Tongue (tissue), 2 donors: ENCODE measurements around the gene RAB40A. TPM values are rescaled to one million over a fixed set of nuclear protein-coding genes. Genes with fewer than 3 reads are reported as not detected.
A peak's percentile ranks its signal among the peaks of the same experiment; 100 is the strongest.
"Not testable (repeated sequence)": the region's sequence is repeated elsewhere in the genome, so short reads cannot be mapped to it uniquely, and the experiment has no call there.

ENCODE experiments used
- DNase-seq: peaks from one replicate; pipeline ENCODE4 v3.0.0-alpha.2; 2015
- total RNA-seq: library from RNA; depleted of rRNA; stranded (reverse); fragments of >200 nt; gene quantifications from one replicate; pipeline ENCODE4 v1.2.3, GENCODE V29; 2014

RAB40A gene
- total RNA-seq, 1 donor from 2014 or later, result 0.31 TPM

DNA sequence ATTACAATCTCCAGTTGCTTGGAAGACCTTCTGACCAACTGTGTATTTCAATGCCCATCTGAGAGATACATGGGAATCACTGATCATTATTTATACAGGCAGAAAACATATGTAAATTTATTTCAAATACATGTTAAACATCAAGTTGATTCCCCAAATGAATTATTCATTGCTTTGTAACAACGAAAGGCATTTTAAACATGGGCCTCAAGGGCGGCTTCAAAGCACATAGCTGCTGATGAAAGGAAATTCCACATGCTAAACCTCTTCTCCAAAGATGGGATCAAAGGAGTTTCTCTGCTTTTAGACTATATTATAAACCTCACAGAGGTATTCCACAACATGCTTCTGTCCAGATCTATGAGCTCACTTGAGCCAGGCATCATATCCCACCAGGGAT lies 4.3 kb upstream of the RAB40A start:
- DNase-seq, result no peak

- no peak for DNase-seq
Measured at GRCh38 chrX:103520386-103520785, 1.1 kb upstream of the RAB40A start.

DNA sequence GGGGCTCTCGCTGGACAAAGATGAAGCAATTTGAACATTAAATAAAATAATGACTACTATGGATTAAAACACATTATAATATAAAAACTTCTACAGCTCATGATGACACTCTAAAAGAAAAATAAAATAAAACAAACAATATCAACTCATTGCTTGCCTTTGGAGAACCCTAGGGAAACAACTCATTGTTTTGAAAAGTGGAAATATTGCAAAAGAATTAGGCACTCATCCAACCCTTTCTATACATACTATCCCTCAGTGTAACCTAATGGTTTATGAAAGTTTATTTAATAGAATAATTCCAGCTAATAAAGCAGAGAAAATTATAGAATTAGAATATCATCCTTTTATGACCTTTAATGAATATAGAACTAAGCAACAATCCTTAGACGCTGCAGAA lies 718 bp downstream of the RAB40A start:
- DNase-seq, result no peak

- DNase-seq, result no peak
Measured at GRCh38 chrX:103517246-103517645, 2.0 kb downstream of the RAB40A start.

- DNase-seq, result peak; percentile 4
Measured at GRCh38 chrX:103513476-103514108, 5.7 kb downstream of the RAB40A start.

GRCh38 chrX:103513067-103513466 lies 6.2 kb downstream of the RAB40A start:
- no peak for DNase-seq

DNA sequence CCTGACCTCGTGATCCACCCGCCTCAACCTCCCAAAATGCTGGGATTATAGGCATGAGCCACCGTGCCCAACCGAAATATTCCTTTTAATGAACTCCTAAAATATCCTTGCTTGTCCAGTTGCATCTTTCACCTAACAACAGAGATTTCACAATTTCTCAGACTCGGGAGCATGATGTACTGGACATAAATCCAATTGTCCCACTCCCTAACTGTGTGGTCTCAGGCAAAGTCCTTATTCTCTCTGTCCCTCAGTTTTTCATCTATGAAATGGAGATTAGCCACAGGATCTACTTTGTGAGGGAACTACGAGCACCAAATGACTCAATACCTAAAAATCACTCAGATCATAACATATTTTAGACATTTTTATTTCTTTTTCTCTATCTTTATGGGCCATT lies 9.3 kb downstream of the RAB40A start:
- no peak for DNase-seq

DNA sequence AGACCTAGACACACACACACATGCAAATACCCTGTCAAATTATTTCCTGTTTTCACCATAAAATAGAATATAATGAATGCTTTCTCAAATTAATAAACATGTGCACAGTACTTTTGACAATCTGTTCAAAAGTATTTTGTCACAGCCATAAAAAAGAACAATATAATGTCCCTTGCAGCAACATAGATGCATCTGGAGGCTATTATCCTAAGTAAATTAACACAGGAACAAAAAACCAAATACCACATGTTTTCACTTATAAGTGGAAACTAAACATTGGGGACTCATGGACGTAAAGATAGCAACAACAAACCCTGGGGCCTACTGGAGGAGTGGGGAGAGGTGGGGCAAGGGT lies 15.5 kb downstream of the RAB40A start:
- no peak for DNase-seq

DNA sequence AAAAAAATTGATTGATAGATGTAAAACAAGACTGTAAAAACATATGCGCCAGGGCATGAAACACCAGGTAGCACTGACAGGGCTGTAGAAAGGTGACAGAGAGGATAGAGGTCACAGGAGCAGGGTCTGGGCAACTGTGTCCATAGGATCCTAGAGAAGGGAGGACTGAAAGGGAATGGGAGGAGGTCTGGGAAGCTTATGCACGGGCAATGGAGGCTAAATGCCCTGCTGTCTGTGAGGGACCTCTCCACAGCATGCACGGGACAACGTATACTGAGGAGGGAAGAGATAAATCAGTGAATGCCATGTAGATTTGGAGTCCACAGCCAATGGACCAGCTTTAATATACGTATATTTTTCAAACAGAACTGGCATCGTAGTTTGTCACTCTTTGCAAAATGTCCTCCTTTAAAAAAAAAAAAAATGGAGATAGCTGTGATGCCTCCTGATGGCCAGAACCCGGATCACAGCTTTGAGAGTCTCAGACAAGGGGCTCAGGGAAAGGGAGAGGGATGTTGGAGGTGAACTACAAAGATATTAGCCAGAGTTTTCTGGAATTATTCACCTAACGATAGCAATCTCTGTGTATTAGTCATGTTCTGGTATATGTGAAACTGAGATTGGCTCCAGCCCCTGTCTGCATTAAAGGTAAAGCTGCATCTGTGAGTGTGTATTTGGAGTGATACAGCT lies 16.0 kb downstream of the RAB40A start:
- peak; percentile 2 for DNase-seq

- no peak for DNase-seq
Measured at GRCh38 chrX:103498786-103499185, 20.5 kb downstream of the RAB40A start.

- no peak for DNase-seq
Measured at GRCh38 chrX:103495786-103496185, 23.5 kb downstream of the RAB40A start.

- not testable (repeated sequence) for DNase-seq
Measured at GRCh38 chrX:103493578-103493977, 25.7 kb downstream of the RAB40A start.

GRCh38 chrX:103489733-103490132 lies 29.6 kb downstream of the RAB40A start:
- DNase-seq, result peak; percentile 41

DNA sequence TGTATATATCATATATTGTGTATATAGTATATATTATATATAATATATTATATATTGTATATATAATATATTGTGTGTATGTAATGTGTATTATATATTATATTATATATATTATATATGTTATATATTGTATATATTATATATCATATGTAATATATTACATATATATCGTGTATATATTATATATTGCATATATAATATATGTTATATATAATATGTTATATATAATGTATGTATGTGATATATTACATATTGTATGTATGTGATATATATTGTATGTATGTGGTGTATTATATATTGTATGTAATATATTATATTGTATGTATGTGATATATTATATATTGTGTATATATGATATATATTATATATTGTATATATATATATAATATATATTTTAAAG lies 30.5 kb downstream of the RAB40A start:
- DNase-seq, result no peak

DNA sequence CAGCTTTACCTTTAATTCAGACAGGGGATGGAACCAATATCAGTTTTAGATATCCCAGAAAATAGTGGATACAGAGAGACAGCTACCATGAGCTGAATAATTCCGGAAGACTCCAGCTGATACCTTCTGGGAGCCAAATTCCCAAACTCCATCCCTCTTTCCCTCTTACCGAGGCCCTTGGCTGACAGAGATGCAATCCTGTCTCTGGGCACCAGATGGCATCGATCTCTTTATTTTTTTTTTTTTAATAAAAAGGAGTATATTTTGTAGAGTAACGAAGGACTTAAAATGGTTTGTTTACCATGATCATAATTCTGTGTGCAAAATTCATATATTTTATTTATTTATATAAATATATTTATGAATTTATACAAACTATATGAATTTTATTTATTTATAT lies 31.0 kb downstream of the RAB40A start:
- DNase-seq, result peak; percentile 3

DNA sequence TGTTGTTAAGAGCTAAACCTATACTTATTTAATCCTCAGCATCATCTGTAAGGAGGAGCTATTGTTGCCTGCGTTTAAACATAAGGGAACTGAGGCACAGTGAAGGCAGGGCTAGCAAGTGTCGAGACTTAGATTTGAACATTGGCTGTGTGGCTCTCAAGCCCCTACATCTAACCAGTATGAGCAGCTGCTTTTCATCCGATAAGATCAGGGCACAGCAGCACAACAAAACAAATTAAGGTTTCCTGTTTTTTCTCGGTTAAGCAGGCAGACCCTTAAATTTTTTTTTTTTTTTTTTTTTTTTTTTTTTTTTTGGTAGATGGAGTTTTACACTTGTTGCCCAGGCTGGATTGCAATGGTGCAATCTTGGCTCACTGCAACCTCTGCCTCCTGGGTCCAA lies 35.6 kb downstream of the RAB40A start:
- DNase-seq, result no peak

DNA sequence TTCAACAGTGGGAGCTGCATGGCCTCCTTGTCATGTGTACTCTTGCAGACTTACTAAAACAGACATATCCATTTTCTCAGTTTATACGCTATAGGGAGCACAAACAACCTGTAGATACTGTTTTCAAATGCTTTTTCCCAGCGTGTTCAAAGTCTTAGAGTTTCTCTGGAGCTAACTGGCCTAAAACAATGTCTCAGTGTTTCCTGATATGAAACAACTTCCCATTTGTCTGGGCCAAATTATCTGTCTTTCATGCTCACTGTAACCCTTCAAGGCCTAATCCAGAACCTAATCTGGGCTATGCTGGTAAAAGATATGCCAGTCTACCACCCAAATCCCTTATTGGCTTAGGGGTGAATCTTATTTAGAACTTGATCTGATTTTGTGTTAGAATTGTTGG lies 38.8 kb downstream of the RAB40A start:
- DNase-seq, result no peak

GRCh38 chrX:103477496-103477895 lies 41.8 kb downstream of the RAB40A start:
- DNase-seq, result no peak

GRCh38 chrX:103475381-103475780 lies 43.9 kb downstream of the RAB40A start:
- no peak for DNase-seq

GRCh38 chrX:103469977-103470376 lies 49.3 kb downstream of the RAB40A start:
- DNase-seq, result not testable (repeated sequence)

GRCh38 chrX:103467887-103468286 lies 51.4 kb downstream of the RAB40A start:
- DNase-seq, result no peak

GRCh38 chrX:103467156-103467555 lies 52.1 kb downstream of the RAB40A start:
- DNase-seq, result no peak

- DNase-seq, result peak; percentile 89
Measured at GRCh38 chrX:103464774-103465117, 54.5 kb downstream of the RAB40A start.

GRCh38 chrX:103464072-103464773 lies 55.1 kb downstream of the RAB40A start:
- peak; percentile 38 for DNase-seq
